Thymus (tissue), 14 donors: ENCODE data around the gene SCAF8. TPM values are rescaled to one million over a fixed set of nuclear protein-coding genes. Genes with fewer than 3 reads are reported as not detected.

Experiments
- DNase-seq, 9 donors: peaks; one replicate each; pipeline ENCODE4 v3.0.0-alpha.2; 2013; ENCODE audit warnings: low spot score in 9 of 9, low read depth in 6 of 9, missing footprints in 1 of 9
- H3K27ac ChIP-seq, 2 donors: one replicate each; pipeline ENCODE4 v1.5.1; 2013; ENCODE audit warnings: control low read depth in 1 of 2, low read depth in 1 of 2, low read length in 1 of 2, mild to moderate bottlenecking in 1 of 2, moderate library complexity in 1 of 2
- H3K27me3 ChIP-seq, 2 donors: one replicate each; pipeline ENCODE4 v1.5.1; 2013; ENCODE audit warnings: low read length in 1 of 2; ENCODE audit not compliant: control insufficient read depth in 2 of 2, insufficient read depth in 1 of 2
- H3K36me3 ChIP-seq, 2 donors: one replicate each; pipeline ENCODE4 v1.5.1; 2013; ENCODE audit warnings: low read length in 1 of 2, mild to moderate bottlenecking in 1 of 2, moderate library complexity in 1 of 2; ENCODE audit not compliant: control insufficient read depth in 2 of 2, insufficient read depth in 2 of 2
- H3K4me1 ChIP-seq, 2 donors: one replicate each; pipeline ENCODE4 v1.5.1; 2013; ENCODE audit warnings: low read length in 2 of 2; ENCODE audit not compliant: control insufficient read depth in 2 of 2, insufficient read depth in 2 of 2
- H3K4me3 ChIP-seq, 2 donors: one replicate each; pipeline ENCODE4 v1.5.1; 2013; ENCODE audit warnings: low read length in 2 of 2, control low read depth in 1 of 2, mild to moderate bottlenecking in 1 of 2
- H3K9me3 ChIP-seq, 2 donors: one replicate each; pipeline ENCODE4 v1.5.1; 2013; ENCODE audit warnings: low read length in 1 of 2, mild to moderate bottlenecking in 1 of 2; ENCODE audit not compliant: control insufficient read depth in 2 of 2, insufficient read depth in 1 of 2
- WGBS: extraction: QIAGEN DNeasy Blood & Tissue Kit; methylation state at CpG from one replicate; pipeline ENCODE4 v1.1.7; 2013; 5-methylcytosine and 5-hydroxymethylcytosine counted together
- long read RNA-seq, 10 donors: transcript quantifications; one replicate each; lab custom pipeline, GENCODE V29; 2026
- polyA plus RNA-seq: library from polyadenylated mRNA; stranded (reverse); fragments of 200-250 nt; gene quantifications from one replicate; pipeline ENCODE4 v1.2.3, GENCODE V29; 2013
- total RNA-seq: library from RNA; stranded (reverse); fragments of 120-200 nt; gene quantifications from one replicate; pipeline ENCODE4 v1.2.4, GENCODE V29; 2013
- donor health status: healthy.

Gene SCAF8
- total RNA-seq (26.4 TPM), polyA plus RNA-seq (20.8 TPM)
- long read RNA-seq, donor 1, result 0 reads
- long read RNA-seq, donor 2, result 0 reads
- long read RNA-seq, donor 3, result 0 reads
- long read RNA-seq, donor 4, full-length matches to known transcripts, result 1 of 1 reads
- long read RNA-seq, donor 4, partial matches to known transcripts, result 0 of 1 reads
- long read RNA-seq, donor 4, other reads (novel, unspliced or antisense), result 0 of 1 reads
- long read RNA-seq, donor 5, full-length matches to known transcripts, result 2 of 2 reads
- long read RNA-seq, donor 5, partial matches to known transcripts, result 0 of 2 reads
- long read RNA-seq, donor 5, other reads (novel, unspliced or antisense), result 0 of 2 reads
- long read RNA-seq, donor 6, full-length matches to known transcripts, result 2 of 2 reads
- long read RNA-seq, donor 6, partial matches to known transcripts, result 0 of 2 reads
- long read RNA-seq, donor 6, other reads (novel, unspliced or antisense), result 0 of 2 reads
- long read RNA-seq, donor 7, result 0 reads
- long read RNA-seq, donor 8, full-length matches to known transcripts, result 1 of 1 reads
- long read RNA-seq, donor 8, partial matches to known transcripts, result 0 of 1 reads
- long read RNA-seq, donor 8, other reads (novel, unspliced or antisense), result 0 of 1 reads
- long read RNA-seq, donor 9, result 0 reads
- long read RNA-seq, donor 10, full-length matches to known transcripts, result 3 of 3 reads
- long read RNA-seq, donor 10, partial matches to known transcripts, result 0 of 3 reads
- long read RNA-seq, donor 10, other reads (novel, unspliced or antisense), result 0 of 3 reads

DNA sequence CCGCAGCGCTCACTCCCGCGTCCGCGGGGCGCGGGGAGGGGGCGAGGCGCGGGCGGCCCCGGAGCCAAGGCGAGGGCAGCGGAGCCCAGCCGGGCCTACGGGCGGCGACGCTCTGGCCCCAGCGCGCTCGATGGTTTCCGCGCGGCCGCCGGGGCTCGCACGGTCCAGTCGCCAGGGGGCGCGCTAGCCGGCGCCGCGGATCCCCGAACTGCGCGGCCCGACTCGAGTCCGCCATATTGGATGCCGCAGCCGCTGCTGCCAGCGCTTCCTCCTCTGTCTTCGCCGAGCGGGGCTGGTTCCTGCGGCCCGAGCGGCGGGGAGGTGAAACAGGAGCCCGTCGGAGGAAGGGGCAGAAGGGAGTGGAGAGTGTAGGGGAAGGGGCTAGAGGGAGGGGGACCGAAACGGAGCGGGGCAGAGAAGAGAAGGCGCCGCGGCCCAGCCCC is at the start of gene SCAF8:
Gene SCAF8 (plus strand): TSS at position 234 of the 443 bp plus-strand sequence. CDS start 485 bp downstream, outside the sequence.
- H3K9me3 ChIP-seq, result no peaks in the 10 kb centered on the region
- H3K4me3 ChIP-seq, result peak within 1 kb of the TSS; percentile 83 to 92
- peak within 1 kb of the TSS; percentile 98 to 100 for H3K27ac ChIP-seq
- peaks cover 4 to 9% of the 10 kb centered on the region in 2 donors for H3K4me1 ChIP-seq
- peaks cover 4% of the 10 kb centered on the region in 2 donors for H3K36me3 ChIP-seq
- no peaks in the 10 kb centered on the region for H3K27me3 ChIP-seq
- WGBS, result under 1% methylated on average over 61 of the region's 61 CpGs
- peak; percentile 59 to 94 (median 84) for DNase-seq

DNA sequence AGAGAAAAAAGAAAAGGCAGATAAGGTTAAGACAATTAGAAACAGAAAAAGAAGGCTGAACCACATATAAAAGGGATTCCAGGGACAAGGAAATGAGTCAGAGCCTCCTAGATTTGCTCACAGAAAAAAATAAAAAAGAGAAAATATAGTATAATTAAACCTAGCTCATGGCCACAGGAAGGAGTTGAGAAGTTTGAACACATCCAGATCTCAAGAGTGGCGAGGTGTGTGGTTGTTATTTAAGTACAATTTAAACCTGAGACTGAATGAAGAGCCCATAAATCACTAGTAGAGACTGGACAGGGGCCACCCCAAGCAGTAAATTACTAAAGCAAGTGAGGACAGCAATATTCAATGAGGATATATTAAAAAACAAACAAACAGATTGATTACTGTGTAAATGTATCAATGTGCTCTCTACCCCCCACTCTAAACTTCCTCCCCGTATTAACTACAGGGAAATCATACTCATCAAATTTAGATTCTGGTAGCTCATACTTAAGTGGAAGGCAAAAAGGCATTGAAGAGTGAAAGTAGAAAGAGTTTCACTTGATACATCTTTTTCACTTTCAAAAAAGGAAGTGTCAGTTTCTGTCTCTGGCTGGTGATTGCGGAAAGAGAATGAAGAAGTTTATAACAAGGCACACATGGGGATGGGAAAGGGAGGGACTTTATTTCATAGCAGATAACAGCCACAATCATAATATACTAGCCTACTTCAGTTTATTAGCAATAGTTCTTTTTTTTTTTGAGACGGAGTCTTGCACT is 49.3 kb upstream of the SCAF8 start:
- Histone ChIP-seq H3K36me3 (no peaks in the 10 kb centered on the region), H3K4me3 (no peak overlapping the region), H3K9me3 (no peaks in the 10 kb centered on the region), H3K4me1 (no peaks in the 10 kb centered on the region), H3K27me3 (no peaks in the 10 kb centered on the region), H3K27ac (no peak overlapping the region)
- peak in 2 of 9 donors; percentile 1 to 37 for DNase-seq
- 23% methylated on average over 4 of the region's 4 CpGs for WGBS

DNA sequence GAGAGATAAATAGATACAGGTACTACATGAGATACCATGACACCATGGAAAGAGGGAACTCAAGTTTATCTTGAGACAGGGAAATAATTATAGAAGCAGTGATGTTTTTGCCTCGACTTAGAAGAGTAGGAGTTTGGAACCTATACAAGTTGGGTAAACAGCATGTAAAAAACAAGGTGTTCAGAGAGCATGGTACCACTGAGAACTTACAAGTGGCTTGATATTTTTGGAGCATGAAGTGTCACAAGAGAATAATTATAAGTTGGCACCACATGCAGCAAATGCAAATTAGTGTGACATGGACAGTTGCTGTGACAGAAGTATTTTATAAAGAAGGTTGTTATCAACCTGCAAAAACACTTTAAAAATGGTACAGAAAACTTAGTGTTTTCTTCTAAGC is 47.1 kb upstream of the SCAF8 start:
- DNase-seq, result no peak
- H3K36me3 ChIP-seq, result no peaks in the 10 kb centered on the region
- no peaks in the 10 kb centered on the region for H3K27me3 ChIP-seq
- no peaks in the 10 kb centered on the region for H3K9me3 ChIP-seq
- H3K4me1 ChIP-seq, result no peaks in the 10 kb centered on the region
- no peak overlapping the region for H3K27ac ChIP-seq
- H3K4me3 ChIP-seq, result no peak overlapping the region
- WGBS, result 94% methylated on average over 1 of the region's 1 CpG

GRCh38 chr6:154689493-154690255 is 43.5 kb upstream of the SCAF8 start:
- Histone ChIP-seq H3K9me3 (no peaks in the 10 kb centered on the region), H3K4me1 (no peaks in the 10 kb centered on the region), H3K27me3 (no peaks in the 10 kb centered on the region), H3K27ac (no peak overlapping the region), H3K4me3 (no peak overlapping the region), H3K36me3 (no peaks in the 10 kb centered on the region)
- WGBS, result 92% methylated on average over 5 of the region's 5 CpGs
- DNase-seq, result no peak

- no peaks in the 10 kb centered on the region for H3K9me3 ChIP-seq
- no peak overlapping the region for H3K27ac ChIP-seq
- H3K4me1 ChIP-seq, result no peaks in the 10 kb centered on the region
- no peaks in the 10 kb centered on the region for H3K27me3 ChIP-seq
- DNase-seq, result no peak
- 95% methylated on average over 4 of the region's 4 CpGs for WGBS
- H3K36me3 ChIP-seq, result no peaks in the 10 kb centered on the region
- H3K4me3 ChIP-seq, result no peak overlapping the region
Observed at GRCh38 chr6:154690857-154691256, 42.4 kb upstream of the SCAF8 start.

- Histone ChIP-seq H3K36me3 (no peaks in the 10 kb centered on the region), H3K4me1 (no peaks in the 10 kb centered on the region), H3K4me3 (no peak overlapping the region), H3K27ac (no peak overlapping the region), H3K9me3 (no peaks in the 10 kb centered on the region), H3K27me3 (no peaks in the 10 kb centered on the region)
- no peak for DNase-seq
- WGBS, result 94% methylated on average over 1 of the region's 1 CpG
Observed at GRCh38 chr6:154696661-154697060, 36.6 kb upstream of the SCAF8 start.

- DNase-seq, result no peak
- WGBS, result 88% methylated on average over 4 of the region's 4 CpGs
- H3K36me3 ChIP-seq, result no peaks in the 10 kb centered on the region
- no peak overlapping the region for H3K27ac ChIP-seq
- H3K9me3 ChIP-seq, result no peaks in the 10 kb centered on the region
- no peaks in the 10 kb centered on the region for H3K27me3 ChIP-seq
- H3K4me3 ChIP-seq, result no peak overlapping the region
- no peaks in the 10 kb centered on the region for H3K4me1 ChIP-seq
Observed at GRCh38 chr6:154703124-154703523, 30.1 kb upstream of the SCAF8 start.

- Histone ChIP-seq H3K4me3 (no peak overlapping the region), H3K36me3 (no peaks in the 10 kb centered on the region), H3K4me1 (no peaks in the 10 kb centered on the region), H3K9me3 (no peaks in the 10 kb centered on the region), H3K27ac (no peak overlapping the region), H3K27me3 (no peaks in the 10 kb centered on the region)
- 81% methylated on average over 8 of the region's 8 CpGs for WGBS
- no peak for DNase-seq
Observed at GRCh38 chr6:154705471-154706113, 27.6 kb upstream of the SCAF8 start.
